B cell (primary cell): ENCODE measurements around the gene SDK2.

Experiments used
- EZH2 ChIP-seq: IDR thresholded peaks from 2 replicates; pipeline ENCODE4 v1.6.1; 2012; ENCODE audit warnings: borderline replicate concordance, low read depth, mild to moderate bottlenecking, moderate library complexity, low read length; ENCODE audit not compliant: insufficient read depth, poor library complexity, severe bottlenecking
- TF ChIP-seq, protein P1 (sequence below): fragments of 200-600 bp; IDR thresholded peaks from one replicate; pipeline ENCODE4 v1.8.0; 2022; ENCODE audit warnings: antibody characterized with exemption, mild to moderate bottlenecking

- TF ChIP-seq, protein P1, sequence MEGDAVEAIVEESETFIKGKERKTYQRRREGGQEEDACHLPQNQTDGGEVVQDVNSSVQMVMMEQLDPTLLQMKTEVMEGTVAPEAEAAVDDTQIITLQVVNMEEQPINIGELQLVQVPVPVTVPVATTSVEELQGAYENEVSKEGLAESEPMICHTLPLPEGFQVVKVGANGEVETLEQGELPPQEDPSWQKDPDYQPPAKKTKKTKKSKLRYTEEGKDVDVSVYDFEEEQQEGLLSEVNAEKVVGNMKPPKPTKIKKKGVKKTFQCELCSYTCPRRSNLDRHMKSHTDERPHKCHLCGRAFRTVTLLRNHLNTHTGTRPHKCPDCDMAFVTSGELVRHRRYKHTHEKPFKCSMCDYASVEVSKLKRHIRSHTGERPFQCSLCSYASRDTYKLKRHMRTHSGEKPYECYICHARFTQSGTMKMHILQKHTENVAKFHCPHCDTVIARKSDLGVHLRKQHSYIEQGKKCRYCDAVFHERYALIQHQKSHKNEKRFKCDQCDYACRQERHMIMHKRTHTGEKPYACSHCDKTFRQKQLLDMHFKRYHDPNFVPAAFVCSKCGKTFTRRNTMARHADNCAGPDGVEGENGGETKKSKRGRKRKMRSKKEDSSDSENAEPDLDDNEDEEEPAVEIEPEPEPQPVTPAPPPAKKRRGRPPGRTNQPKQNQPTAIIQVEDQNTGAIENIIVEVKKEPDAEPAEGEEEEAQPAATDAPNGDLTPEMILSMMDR = no peak
- TF ChIP-seq EZH2 = no peak
Observed at GRCh38 chr17:73586275-73586832, 57.9 kb downstream of the SDK2 start.
